GM23338 (cell line): ENCODE measurements around the gene PCBP3. TPM values are rescaled to one million over a fixed set of nuclear protein-coding genes. Genes with fewer than 3 reads are reported as not detected.
A peak's percentile ranks its signal among the peaks of the same experiment; 100 is the strongest.

Experiments
- ATAC-seq: fragments of 200-7000 bp; cut with Tn5 transposase; 3 replicates; pipeline ENCODE4 v1.9.1; 2020
- DNase-seq: peaks from one replicate; pipeline ENCODE4 v3.0.0-alpha.2; 2015; ENCODE audit warnings: low spot score
- H2AFZ ChIP-seq: fragments of 200-600 bp; sonication (generic); 2 replicates; pipeline ENCODE4 v1.8.0; 2016; ENCODE audit warnings: antibody characterized with exemption, mild to moderate bottlenecking, moderate library complexity
- H3F3A ChIP-seq: fragments of 200-600 bp; sonication (generic); replicated peaks from 2 replicates; pipeline ENCODE4 v1.8.0; 2017; ENCODE audit warnings: antibody characterized with exemption, mixed run types, low read depth
- H3K27ac ChIP-seq: fragments of 200-600 bp; sonication (generic); 2 replicates; pipeline ENCODE4 v1.6.1; 2016; ENCODE audit warnings: low read depth
- H3K27me3 ChIP-seq: fragments of 200-600 bp; sonication (generic); 2 replicates; pipeline ENCODE4 v1.8.0; 2016; ENCODE audit warnings: mild to moderate bottlenecking, mixed run types, moderate library complexity; ENCODE audit not compliant: insufficient read depth
- H3K36me3 ChIP-seq: fragments of 200-600 bp; sonication (generic); 2 replicates; pipeline ENCODE4 v1.8.0; 2016; ENCODE audit warnings: mild to moderate bottlenecking; ENCODE audit not compliant: insufficient read depth
- H3K4me1 ChIP-seq: fragments of 200-600 bp; sonication (generic); 2 replicates; pipeline ENCODE4 v1.8.0; 2016; ENCODE audit warnings: mild to moderate bottlenecking, moderate library complexity; ENCODE audit not compliant: insufficient read depth
- H3K4me2 ChIP-seq: fragments of 200-600 bp; sonication (generic); 2 replicates; pipeline ENCODE4 v1.7.1; 2017; ENCODE audit warnings: mixed run types
- H3K4me3 ChIP-seq: fragments of 200-600 bp; sonication (generic); 2 replicates; pipeline ENCODE4 v1.6.1; 2016; ENCODE audit warnings: mixed run types
- H3K79me2 ChIP-seq: fragments of 200-600 bp; sonication (generic); replicated peaks from 2 replicates; pipeline ENCODE4 v1.8.0; 2017; ENCODE audit warnings: mild to moderate bottlenecking; ENCODE audit not compliant: insufficient read depth
- H3K9me2 ChIP-seq: fragments of 200-600 bp; sonication (generic); 2 replicates; pipeline ENCODE4 v1.8.0; 2017; ENCODE audit not compliant: insufficient read depth
- H4K20me1 ChIP-seq: fragments of 200-600 bp; sonication (generic); replicated peaks from 2 replicates; pipeline ENCODE4 v1.8.0; 2017; ENCODE audit warnings: mild to moderate bottlenecking; ENCODE audit not compliant: insufficient read depth
- H3K27ac Mint-ChIP-seq: 2 replicates; pipeline ENCODE4 v1.8.0; 2020; ENCODE audit warnings: inconsistent platforms, mild to moderate bottlenecking, moderate library complexity, mixed read lengths
- H3K27me3 Mint-ChIP-seq: 3 replicates; pipeline ENCODE4 v1.8.0; 2022; ENCODE audit warnings: low read depth, mild to moderate bottlenecking, moderate library complexity, mixed read lengths, inconsistent platforms; ENCODE audit not compliant: insufficient read depth, poor library complexity
- H3K36me3 Mint-ChIP-seq: 3 replicates; pipeline ENCODE4 v1.8.0; 2021; ENCODE audit warnings: low read depth, mild to moderate bottlenecking, inconsistent platforms, moderate library complexity, mixed read lengths
- H3K4me1 Mint-ChIP-seq: 3 replicates; pipeline ENCODE4 v1.8.0; 2020; ENCODE audit warnings: mild to moderate bottlenecking, inconsistent platforms, mixed read lengths
- H3K4me3 Mint-ChIP-seq: 3 replicates; pipeline ENCODE4 v1.8.0; 2021; ENCODE audit warnings: moderate library complexity, mild to moderate bottlenecking, inconsistent platforms, mixed read lengths
- H3K9me3 Mint-ChIP-seq: 3 replicates; pipeline ENCODE4 v1.8.0; 2020; ENCODE audit warnings: moderate library complexity, mild to moderate bottlenecking, inconsistent platforms, mixed read lengths
- ETS1 ChIP-seq: IDR thresholded peaks from 2 replicates; pipeline ENCODE4 v1.6.1; 2016; ENCODE audit warnings: antibody characterized with exemption
- EZH2 ChIP-seq: fragments of 200-600 bp; sonication (generic); IDR thresholded peaks from one replicate; pipeline ENCODE4 v1.8.0; 2017; ENCODE audit warnings: antibody characterized with exemption, mild to moderate bottlenecking, low read depth; ENCODE audit not compliant: unreplicated experiment
- EZH2phosphoT487 ChIP-seq: fragments of 200-600 bp; sonication (generic); IDR thresholded peaks from one replicate; pipeline ENCODE4 v1.8.1; 2018; ENCODE audit warnings: antibody characterized with exemption; ENCODE audit not compliant: unreplicated experiment
- JUNB ChIP-seq: IDR thresholded peaks from one replicate; pipeline ENCODE4 v1.6.1; 2016; ENCODE audit warnings: antibody characterized with exemption; ENCODE audit not compliant: unreplicated experiment
- NANOG ChIP-seq: IDR thresholded peaks from 2 replicates; pipeline ENCODE4 v1.6.1; 2016; ENCODE audit warnings: antibody characterized with exemption, borderline replicate concordance
- POLR2AphosphoS5 ChIP-seq: IDR thresholded peaks from 2 replicates; pipeline ENCODE4 v1.6.1; 2016; ENCODE audit warnings: antibody characterized with exemption, low read depth
- STAT1 ChIP-seq: IDR thresholded peaks from one replicate; pipeline ENCODE4 v1.6.1; 2016; ENCODE audit warnings: antibody characterized with exemption; ENCODE audit not compliant: unreplicated experiment
- ZNF114 ChIP-seq: fragments of 250-450 bp; sonication (Bioruptor Pico); IDR thresholded peaks from 2 replicates; pipeline ENCODE4 v1.5.0; 2020; ENCODE audit warnings: mild to moderate bottlenecking, moderate library complexity
- polyA plus RNA-seq: library from polyadenylated mRNA; unstranded; fragments of >200 nt; fragmentation: Nextera tagmentation; extraction: Ambion mirVana; gene quantifications from 2 replicates; pipeline ENCODE4 v1.2.1, GENCODE V29; 2016
- total RNA-seq: library from RNA; depleted of rRNA; stranded (reverse); fragments of >200 nt; shearing (Covaris generic); gene quantifications from 2 replicates; pipeline ENCODE4 v1.2.3, GENCODE V29; 2014
- TF ChIP-seq, protein P1 (sequence below): fragments of 250-450 bp; sonication (Bioruptor Pico); IDR thresholded peaks from 2 replicates; pipeline ENCODE4 v1.5.0; 2020; ENCODE audit warnings: mild to moderate bottlenecking, moderate library complexity

PCBP3 gene
- total and polyA plus RNA-seq, 2 experiments from 2014 or later = 7.1 to 9.1 TPM

GRCh38 chr21:45980271-45980670 lies 336.7 kb downstream of the PCBP3 start:
- ATAC-seq = no peak
- H2AFZ ChIP-seq = no peak overlapping the region
- TF ChIP-seq NANOG (no peak), ETS1 (no peak), JUNB (no peak), EZH2 (no peak), EZH2phosphoT487 (no peak), STAT1 (no peak), POLR2AphosphoS5 (no peak), ZNF114 (CRISPR knock-in tag) (no peak)
- TF ChIP-seq, protein P1, sequence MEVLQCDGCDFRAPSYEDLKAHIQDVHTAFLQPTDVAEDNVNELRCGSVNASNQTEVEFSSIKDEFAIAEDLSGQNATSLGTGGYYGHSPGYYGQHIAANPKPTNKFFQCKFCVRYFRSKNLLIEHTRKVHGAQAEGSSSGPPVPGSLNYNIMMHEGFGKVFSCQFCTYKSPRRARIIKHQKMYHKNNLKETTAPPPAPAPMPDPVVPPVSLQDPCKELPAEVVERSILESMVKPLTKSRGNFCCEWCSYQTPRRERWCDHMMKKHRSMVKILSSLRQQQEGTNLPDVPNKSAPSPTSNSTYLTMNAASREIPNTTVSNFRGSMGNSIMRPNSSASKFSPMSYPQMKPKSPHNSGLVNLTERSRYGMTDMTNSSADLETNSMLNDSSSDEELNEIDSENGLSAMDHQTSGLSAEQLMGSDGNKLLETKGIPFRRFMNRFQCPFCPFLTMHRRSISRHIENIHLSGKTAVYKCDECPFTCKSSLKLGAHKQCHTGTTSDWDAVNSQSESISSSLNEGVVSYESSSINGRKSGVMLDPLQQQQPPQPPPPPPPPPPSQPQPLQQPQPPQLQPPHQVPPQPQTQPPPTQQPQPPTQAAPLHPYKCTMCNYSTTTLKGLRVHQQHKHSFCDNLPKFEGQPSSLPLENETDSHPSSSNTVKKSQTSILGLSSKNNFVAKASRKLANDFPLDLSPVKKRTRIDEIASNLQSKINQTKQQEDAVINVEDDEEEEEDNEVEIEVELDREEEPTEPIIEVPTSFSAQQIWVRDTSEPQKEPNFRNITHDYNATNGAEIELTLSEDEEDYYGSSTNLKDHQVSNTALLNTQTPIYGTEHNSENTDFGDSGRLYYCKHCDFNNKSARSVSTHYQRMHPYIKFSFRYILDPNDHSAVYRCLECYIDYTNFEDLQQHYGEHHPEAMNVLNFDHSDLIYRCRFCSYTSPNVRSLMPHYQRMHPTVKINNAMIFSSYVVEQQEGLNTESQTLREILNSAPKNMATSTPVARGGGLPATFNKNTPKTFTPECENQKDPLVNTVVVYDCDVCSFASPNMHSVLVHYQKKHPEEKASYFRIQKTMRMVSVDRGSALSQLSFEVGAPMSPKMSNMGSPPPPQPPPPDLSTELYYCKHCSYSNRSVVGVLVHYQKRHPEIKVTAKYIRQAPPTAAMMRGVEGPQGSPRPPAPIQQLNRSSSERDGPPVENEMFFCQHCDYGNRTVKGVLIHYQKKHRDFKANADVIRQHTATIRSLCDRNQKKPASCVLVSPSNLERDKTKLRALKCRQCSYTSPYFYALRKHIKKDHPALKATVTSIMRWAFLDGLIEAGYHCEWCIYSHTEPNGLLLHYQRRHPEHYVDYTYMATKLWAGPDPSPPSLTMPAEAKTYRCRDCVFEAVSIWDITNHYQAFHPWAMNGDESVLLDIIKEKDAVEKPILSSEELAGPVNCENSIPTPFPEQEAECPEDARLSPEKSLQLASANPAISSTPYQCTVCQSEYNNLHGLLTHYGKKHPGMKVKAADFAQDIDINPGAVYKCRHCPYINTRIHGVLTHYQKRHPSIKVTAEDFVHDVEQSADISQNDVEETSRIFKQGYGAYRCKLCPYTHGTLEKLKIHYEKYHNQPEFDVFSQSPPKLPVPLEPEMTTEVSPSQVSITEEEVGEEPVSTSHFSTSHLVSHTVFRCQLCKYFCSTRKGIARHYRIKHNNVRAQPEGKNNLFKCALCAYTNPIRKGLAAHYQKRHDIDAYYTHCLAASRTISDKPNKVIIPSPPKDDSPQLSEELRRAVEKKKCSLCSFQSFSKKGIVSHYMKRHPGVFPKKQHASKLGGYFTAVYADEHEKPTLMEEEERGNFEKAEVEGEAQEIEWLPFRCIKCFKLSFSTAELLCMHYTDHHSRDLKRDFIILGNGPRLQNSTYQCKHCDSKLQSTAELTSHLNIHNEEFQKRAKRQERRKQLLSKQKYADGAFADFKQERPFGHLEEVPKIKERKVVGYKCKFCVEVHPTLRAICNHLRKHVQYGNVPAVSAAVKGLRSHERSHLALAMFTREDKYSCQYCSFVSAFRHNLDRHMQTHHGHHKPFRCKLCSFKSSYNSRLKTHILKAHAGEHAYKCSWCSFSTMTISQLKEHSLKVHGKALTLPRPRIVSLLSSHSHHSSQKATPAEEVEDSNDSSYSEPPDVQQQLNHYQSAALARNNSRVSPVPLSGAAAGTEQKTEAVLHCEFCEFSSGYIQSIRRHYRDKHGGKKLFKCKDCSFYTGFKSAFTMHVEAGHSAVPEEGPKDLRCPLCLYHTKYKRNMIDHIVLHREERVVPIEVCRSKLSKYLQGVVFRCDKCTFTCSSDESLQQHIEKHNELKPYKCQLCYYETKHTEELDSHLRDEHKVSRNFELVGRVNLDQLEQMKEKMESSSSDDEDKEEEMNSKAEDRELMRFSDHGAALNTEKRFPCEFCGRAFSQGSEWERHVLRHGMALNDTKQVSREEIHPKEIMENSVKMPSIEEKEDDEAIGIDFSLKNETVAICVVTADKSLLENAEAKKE (CRISPR knock-in tag) = no peak

More at GRCh38 chr21:45980271-45980670, 336.7 kb downstream of the PCBP3 start:
- peak overlapping the region; percentile 74; the same call in 1 of the 2 replicates for H3K4me3 ChIP-seq
- no peaks in the 10 kb centered on the region for H3K9me2 ChIP-seq
- Mint-ChIP-seq H3K4me1 (peaks cover 18% of the 10 kb centered on the region), H3K36me3 (peaks cover 12% of the 10 kb centered on the region), H3K4me3 (no peak overlapping the region), H3K27me3 (peaks cover 12% of the 10 kb centered on the region), H3K9me3 (no peaks in the 10 kb centered on the region), H3K27ac (no peak overlapping the region)
- no peak overlapping the region for H3K27ac ChIP-seq
- DNase-seq = no peak
- H3K4me2 ChIP-seq = peak overlapping the region; percentile 90; the same call in 1 of the 2 replicates
- peaks cover 4% of the 10 kb centered on the region; the same call in 1 of the 2 replicates for H3K79me2 ChIP-seq
- peaks cover 14% of the 10 kb centered on the region; the same call in 1 of the 2 replicates for H3K27me3 ChIP-seq
- peaks cover 3% of the 10 kb centered on the region; the same call in 1 of the 2 replicates for H3K36me3 ChIP-seq
- H4K20me1 ChIP-seq = peaks cover 6% of the 10 kb centered on the region; the same call in 1 of the 2 replicates
- H3K4me1 ChIP-seq = peaks cover 22% of the 10 kb centered on the region
- peaks cover 28% of the 10 kb centered on the region for H3F3A ChIP-seq
